Measurements from ENCODE around the gene PRKAG3. TPM values are rescaled to one million over a fixed set of nuclear protein-coding genes. Genes with fewer than 3 reads are reported as not detected.

PRKAG3 gene
- total and polyA plus RNA-seq, 2 donors (not counting 3 experiments of a cell fraction or from before 2014, with no cell fraction given), result not detected

GRCh38 chr2:218786133-218786532, 45.5 kb downstream of the PRKAG3 start:
- H3K27ac ChIP-seq (ENCODE audit: insufficient read depth, low read depth, low read length), result no peak overlapping the region
- no peak for DNase-seq (ENCODE audit: low read depth, low spot score)
- POLR2A ChIA-PET, result no interaction called here
- no peak overlapping the region for H3K4me3 ChIP-seq (replicated peaks in 1 of 3; ENCODE audit: insufficient read depth in 1 of 3, low read depth in 1 of 3, low read length in 3 of 3)
- H3K9me1 ChIP-seq (replicated peaks; ENCODE audit: control insufficient read depth, extremely low read depth, insufficient read depth, low read length), result no peaks in the 10 kb centered on the region
- no peaks in the 10 kb centered on the region for H3K79me2 ChIP-seq (ENCODE audit: control insufficient read depth, insufficient read depth, low read length)
- H3K36me3 ChIP-seq (ENCODE audit: control insufficient read depth in 2 of 2, extremely low read depth in 1 of 2, insufficient read depth in 2 of 2, low read length in 2 of 2), result no peaks in the 10 kb centered on the region
- peaks cover 5% of the 10 kb centered on the region for H3K4me1 ChIP-seq (ENCODE audit: control insufficient read depth, extremely low read depth, insufficient read depth, low read length)
- dilution Hi-C loops (cut with MboI; ENCODE audit: extremely low pct_ligation_motif_present, low sequenced_read_pairs), result no loop called here
- TF ChIP-seq JUN (IDR thresholded peaks at IDR 0.05; ENCODE audit: borderline replicate concordance, insufficient read depth, insufficient read length, low read depth) (no peak), EZH2 (IDR thresholded peaks at IDR 0.05; ENCODE audit: borderline replicate concordance, low read depth, low read length, severe bottlenecking) (no peak)
- no peak overlapping the region for H3K4me2 ChIP-seq (ENCODE audit: insufficient read depth, low read length)
- CTCF ChIA-PET, result interaction anchor here (1.1 kb wide), 1 partner anchor 61 kb away, joined by 4 read pairs; no protein-coding TSS in a partner anchor
- no peak overlapping the region for H3K9ac ChIP-seq (replicated peaks; ENCODE audit: extremely low read depth, insufficient read depth, low read length)
- BruUV-seq (replicated peaks), result no TSS peak
- intact Hi-C loops (cut with micrococcal nuclease), result no loop called here
- no peaks in the 10 kb centered on the region for H3K9me3 ChIP-seq (replicated peaks; ENCODE audit: control insufficient read depth, insufficient read depth, low read length)
- H2AFZ ChIP-seq (ENCODE audit: low read depth, low read length), result no peak overlapping the region
- H4K20me1 ChIP-seq (replicated peaks; ENCODE audit: control insufficient read depth, extremely low read depth, insufficient read depth, low read length), result no peaks in the 10 kb centered on the region
- H3K27me3 ChIP-seq (ENCODE audit: control insufficient read depth in 2 of 2, insufficient read depth in 2 of 2, low read length in 2 of 2), result peaks cover 0 to 2% of the 10 kb centered on the region in 2 experiments
- no peak for FAIRE-seq

GRCh38 chr2:218785103-218785502, 46.5 kb downstream of the PRKAG3 start:
- Histone ChIP-seq H3K4me2 (ENCODE audit: insufficient read depth, low read length) (no peak overlapping the region), H3K9me3 (replicated peaks; ENCODE audit: control insufficient read depth, insufficient read depth, low read length) (no peaks in the 10 kb centered on the region), H3K36me3 (ENCODE audit: control insufficient read depth in 2 of 2, extremely low read depth in 1 of 2, insufficient read depth in 2 of 2, low read length in 2 of 2) (no peaks in the 10 kb centered on the region), H3K79me2 (ENCODE audit: control insufficient read depth, insufficient read depth, low read length) (no peaks in the 10 kb centered on the region), H3K4me1 (ENCODE audit: control insufficient read depth, extremely low read depth, insufficient read depth, low read length) (peaks cover 6% of the 10 kb centered on the region), H3K27ac (ENCODE audit: insufficient read depth, low read depth, low read length) (no peak overlapping the region), H2AFZ (ENCODE audit: low read depth, low read length) (no peak overlapping the region), H3K9me1 (replicated peaks; ENCODE audit: control insufficient read depth, extremely low read depth, insufficient read depth, low read length) (no peaks in the 10 kb centered on the region), H3K9ac (replicated peaks; ENCODE audit: extremely low read depth, insufficient read depth, low read length) (no peak overlapping the region), H3K4me3 (replicated peaks in 1 of 3; ENCODE audit: insufficient read depth in 1 of 3, low read depth in 1 of 3, low read length in 3 of 3) (no peak overlapping the region), H3K27me3 (ENCODE audit: control insufficient read depth in 2 of 2, insufficient read depth in 2 of 2, low read length in 2 of 2) (peaks cover 0 to 2% of the 10 kb centered on the region in 2 experiments), H4K20me1 (replicated peaks; ENCODE audit: control insufficient read depth, extremely low read depth, insufficient read depth, low read length) (no peaks in the 10 kb centered on the region)
- DNase-seq (ENCODE audit: low read depth, low spot score), result no peak
- dilution Hi-C loops (cut with MboI; ENCODE audit: extremely low pct_ligation_motif_present, low sequenced_read_pairs), result no loop called here
- FAIRE-seq, result no peak
- BruUV-seq (replicated peaks), result no TSS peak
- intact Hi-C loops (cut with micrococcal nuclease), result no loop called here
- POLR2A ChIA-PET, result no interaction called here
- CTCF ChIA-PET, result interaction anchor here (0.9 to 4.7 kb wide), 2 partner anchors 25 to 63 kb away, joined by 3 to 38 read pairs; no protein-coding TSS in a partner anchor
- no peak for TF ChIP-seq POLR2A (IDR thresholded peaks at IDR 0.05; ENCODE audit: low read depth, low read length)
- TF ChIP-seq EZH2 (IDR thresholded peaks at IDR 0.05; ENCODE audit: borderline replicate concordance, low read depth, low read length, severe bottlenecking), result no peak
- no peak for TF ChIP-seq CTCF (IDR thresholded peaks at IDR 0.05; ENCODE audit: extremely low read depth in 1 of 2, insufficient read depth in 1 of 2, low read depth in 1 of 2, low read length in 2 of 2)
- TF ChIP-seq MYC (IDR thresholded peaks at IDR 0.05; ENCODE audit: low read depth, low read length), result no peak
- no peak for TF ChIP-seq JUN (IDR thresholded peaks at IDR 0.05; ENCODE audit: borderline replicate concordance, insufficient read depth, insufficient read length, low read depth)

All from endothelial cell of umbilical vein (primary cell).